ENCODE measurements around the gene RANBP3.

- no peak for TF ChIP-seq CTCF (IDR thresholded peaks at IDR 0.05)
- TF ChIP-seq EZH2phosphoT487 (IDR thresholded peaks at IDR 0.05) = no peak
Observed at GRCh38 chr19:5952193-5953029, 25.5 kb downstream of the RANBP3 start.

Measured in neural progenitor cell (in vitro differentiated cells).